Duodenal mucosa (tissue), 2 donors: Measurements from ENCODE around the gene TACC2.

Source experiments
- H3K27ac ChIP-seq: one replicate; pipeline ENCODE4 v1.7.0; 2013; ENCODE audit warnings: low read depth, low read length
- H3K27me3 ChIP-seq, 2 donors: one replicate each; pipeline ENCODE4 v1.7.0; 2013; ENCODE audit warnings: low read length in 2 of 2, control low read depth in 1 of 2; ENCODE audit not compliant: insufficient read depth in 2 of 2, control insufficient read depth in 1 of 2
- H3K36me3 ChIP-seq, 2 donors: one replicate each; pipeline ENCODE4 v1.7.0; 2013; ENCODE audit warnings: low read length in 2 of 2, control low read depth in 1 of 2; ENCODE audit not compliant: insufficient read depth in 2 of 2, control insufficient read depth in 1 of 2
- H3K4me1 ChIP-seq, 2 donors: one replicate each; pipeline ENCODE4 v1.7.0; 2013; ENCODE audit warnings: low read length in 2 of 2, control low read depth in 1 of 2; ENCODE audit not compliant: insufficient read depth in 2 of 2, control insufficient read depth in 1 of 2
- H3K4me3 ChIP-seq, 2 donors: one replicate each; pipeline ENCODE4 v1.7.0; 2013; ENCODE audit warnings: low read length in 2 of 2, low read depth in 1 of 2
- H3K9ac ChIP-seq, 2 donors: one replicate each; pipeline ENCODE4 v1.7.0; 2013; ENCODE audit warnings: low read length in 2 of 2, low read depth in 1 of 2
- H3K9me3 ChIP-seq, 2 donors: one replicate each; pipeline ENCODE4 v1.7.0; 2013; ENCODE audit warnings: low read length in 2 of 2, control low read depth in 1 of 2; ENCODE audit not compliant: control insufficient read depth in 1 of 2

TACC2 gene

DNA sequence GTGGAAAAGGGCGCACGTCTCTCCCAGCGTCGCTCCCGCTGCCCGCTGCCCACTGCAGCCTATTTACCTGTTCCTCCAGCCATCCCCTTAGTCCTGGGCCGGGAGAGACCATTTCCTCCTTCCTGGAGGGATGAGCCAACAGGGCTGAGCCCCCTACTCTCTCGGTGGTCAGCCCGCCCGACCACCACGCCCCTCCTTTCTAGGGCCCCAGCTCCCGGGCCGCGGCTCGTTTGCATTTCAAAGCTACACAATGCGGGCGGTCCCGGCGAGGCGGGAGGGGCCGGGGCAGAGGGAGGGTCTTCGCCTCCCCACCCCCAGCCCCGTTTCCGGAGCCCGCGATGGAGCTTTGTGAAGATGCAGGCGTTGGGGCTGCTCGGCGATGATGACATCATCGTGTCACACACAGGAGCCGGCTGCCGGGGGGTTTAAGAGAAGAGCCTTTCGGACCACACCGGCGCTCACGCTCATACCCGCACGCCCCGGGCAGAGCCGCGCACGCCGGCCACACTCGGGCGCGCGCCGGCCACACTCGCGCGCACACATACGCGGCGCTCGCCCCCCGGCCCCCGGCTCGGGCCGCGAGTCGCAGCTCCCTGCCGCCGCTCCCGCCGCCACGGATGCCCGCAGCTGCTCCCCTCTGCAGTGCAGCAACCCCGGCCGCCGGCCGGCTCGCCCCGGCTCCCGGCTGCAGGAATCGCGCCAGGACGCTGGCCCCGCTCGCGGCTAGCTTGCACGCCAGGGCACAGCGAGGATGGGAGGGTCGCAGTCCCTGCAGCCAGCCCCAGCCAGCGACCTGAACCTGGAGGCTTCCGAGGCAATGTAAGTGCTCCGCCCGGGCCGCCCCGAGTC is 174.4 kb downstream of the TACC2 start:
- Histone ChIP-seq H3K4me3 (peak overlapping the region in 1 of 2 donors; percentile 37), H3K27ac (no peak overlapping the region), H3K36me3 (peaks cover 4% of the 10 kb centered on the region in 2 donors), H3K9ac (no peak overlapping the region), H3K4me1 (peaks cover 10 to 12% of the 10 kb centered on the region in 2 donors), H3K27me3 (no peaks in the 10 kb centered on the region), H3K9me3 (no peaks in the 10 kb centered on the region)

DNA sequence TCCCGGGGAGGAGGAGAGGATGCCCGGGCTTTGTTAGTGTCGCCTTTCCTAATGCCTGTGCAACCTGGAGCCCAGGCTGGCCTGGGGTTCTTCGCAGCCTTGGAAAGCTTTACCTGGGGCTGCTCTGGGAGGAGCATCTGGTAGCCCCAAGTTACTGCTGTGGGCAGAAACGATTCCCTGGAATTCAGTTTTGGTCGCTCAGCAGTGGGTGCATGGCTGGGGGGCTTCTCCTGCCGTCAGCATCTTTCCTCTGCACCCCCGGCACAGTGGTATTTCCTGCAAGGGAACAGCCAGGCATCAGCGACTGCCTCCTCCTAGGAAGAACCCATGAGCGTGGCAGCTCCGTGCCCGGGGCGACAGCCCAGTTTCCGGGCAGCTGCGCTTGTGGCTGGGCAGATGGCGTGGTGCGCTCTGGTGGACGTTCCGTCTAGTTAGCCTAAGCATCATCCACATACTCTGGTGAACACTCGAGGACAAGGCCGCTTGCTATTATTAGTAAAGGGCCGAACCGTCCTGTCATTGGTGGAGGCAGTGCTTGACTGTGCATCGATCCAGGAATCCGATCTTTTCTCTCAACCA is 175.1 kb downstream of the TACC2 start:
- no peak overlapping the region for H3K4me3 ChIP-seq
- H3K27me3 ChIP-seq, result no peaks in the 10 kb centered on the region
- no peaks in the 10 kb centered on the region for H3K9me3 ChIP-seq
- no peak overlapping the region for H3K9ac ChIP-seq
- no peak overlapping the region for H3K27ac ChIP-seq
- H3K36me3 ChIP-seq, result peaks cover 1 to 8% of the 10 kb centered on the region in 2 donors
- H3K4me1 ChIP-seq, result peaks cover 10 to 12% of the 10 kb centered on the region in 2 donors

DNA sequence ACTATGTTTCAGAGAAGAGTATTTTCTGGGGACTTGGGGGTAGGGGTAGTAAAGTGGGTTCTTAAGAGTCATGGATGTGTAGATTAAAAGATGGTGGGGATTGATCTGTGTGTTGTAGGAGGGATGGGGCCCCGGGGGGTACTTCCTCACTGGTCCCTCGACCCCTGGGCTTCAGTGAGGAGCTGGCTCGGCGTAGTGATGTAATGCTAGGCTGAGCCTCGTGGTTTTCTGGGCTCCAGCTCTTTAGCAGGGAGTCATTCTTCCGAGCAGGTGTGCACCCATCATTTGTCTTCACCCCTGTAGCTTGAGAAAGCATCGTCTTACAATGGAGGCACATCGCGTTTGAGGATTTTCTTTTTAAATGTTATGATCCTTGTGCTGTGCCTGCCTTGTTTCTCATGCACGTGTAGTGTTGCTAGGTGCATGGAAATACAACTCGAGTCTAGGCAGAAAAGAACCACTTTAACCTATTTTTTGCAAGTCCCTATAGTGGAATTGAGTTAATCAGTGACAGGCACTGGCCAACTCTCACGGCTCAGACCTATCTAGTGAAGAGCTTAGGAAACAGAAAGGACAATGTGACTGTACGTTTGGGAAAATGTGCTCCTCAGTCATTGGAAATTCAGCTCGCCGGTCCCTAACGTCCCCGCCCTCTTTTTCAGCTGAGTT is 176.0 kb downstream of the TACC2 start:
- Histone ChIP-seq H3K4me1 (peaks cover 10 to 12% of the 10 kb centered on the region in 2 donors), H3K4me3 (no peak overlapping the region), H3K36me3 (peaks cover 0 to 7% of the 10 kb centered on the region in 2 donors), H3K9ac (no peak overlapping the region), H3K27ac (no peak overlapping the region), H3K27me3 (no peaks in the 10 kb centered on the region), H3K9me3 (no peaks in the 10 kb centered on the region)

DNA sequence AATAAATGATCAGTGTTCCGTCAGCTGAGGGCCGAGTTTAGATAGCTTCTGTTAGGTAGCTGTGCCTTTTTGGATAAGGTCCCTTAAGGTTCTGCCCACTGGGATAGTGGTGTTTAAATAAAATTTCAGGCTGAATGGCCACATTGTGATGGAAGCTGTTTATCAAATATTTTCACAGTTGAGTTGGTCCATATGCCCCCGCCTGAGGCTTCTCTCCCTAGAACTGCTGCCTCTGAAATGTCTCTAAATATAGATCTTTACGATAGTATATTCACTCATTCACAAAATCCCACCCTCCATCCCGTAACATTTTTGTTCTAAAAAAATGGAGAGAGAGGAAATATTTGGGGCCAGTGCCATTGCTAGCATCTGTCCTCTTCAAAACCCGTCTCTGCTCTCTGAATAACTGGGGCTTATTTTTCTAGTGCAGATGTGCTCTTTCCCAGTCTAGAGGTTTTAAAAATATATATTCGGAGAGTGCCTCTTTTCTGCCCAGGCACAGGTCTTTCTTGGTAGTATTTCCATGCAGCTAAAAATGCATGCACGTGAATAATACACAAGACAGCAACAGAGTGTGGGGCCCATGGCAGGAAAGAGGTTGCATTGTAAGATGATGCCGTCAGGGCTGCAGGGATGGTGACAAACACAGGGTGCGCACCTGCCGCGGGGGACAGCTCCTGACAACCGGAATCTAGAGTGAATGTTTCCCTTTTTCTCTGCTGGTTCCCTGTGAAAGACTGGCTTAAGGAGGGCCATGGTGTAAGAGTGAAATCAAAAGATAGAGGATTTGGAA is 176.7 kb downstream of the TACC2 start:
- Histone ChIP-seq H3K36me3 (peaks cover 0 to 7% of the 10 kb centered on the region in 2 donors), H3K9ac (no peak overlapping the region), H3K9me3 (no peaks in the 10 kb centered on the region), H3K27ac (no peak overlapping the region), H3K27me3 (no peaks in the 10 kb centered on the region), H3K4me1 (peaks cover 10 to 12% of the 10 kb centered on the region in 2 donors), H3K4me3 (no peak overlapping the region)

DNA sequence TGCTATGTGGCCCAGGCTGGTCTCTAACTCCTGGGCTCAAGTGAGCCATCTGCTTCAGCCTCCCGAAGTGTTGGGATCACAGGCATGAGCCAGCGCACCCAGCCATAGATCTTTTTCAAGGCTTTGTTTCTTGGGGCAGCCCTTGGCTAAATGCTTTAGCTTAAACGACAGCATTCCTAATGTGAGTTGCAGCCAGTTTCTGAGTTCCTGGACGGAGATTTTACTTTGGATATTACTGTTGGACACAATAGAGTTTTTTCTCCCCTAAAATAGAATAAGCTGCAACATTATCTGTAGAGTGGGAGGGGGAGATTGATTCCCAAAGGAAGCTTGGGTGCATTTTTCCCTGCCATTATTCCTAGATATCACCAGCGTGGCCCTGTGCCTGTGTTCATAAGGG is 179.1 kb downstream of the TACC2 start:
- H3K27me3 ChIP-seq, result no peaks in the 10 kb centered on the region
- peaks cover under 1 to 1% of the 10 kb centered on the region in 2 donors for H3K4me1 ChIP-seq
- no peaks in the 10 kb centered on the region for H3K9me3 ChIP-seq
- H3K9ac ChIP-seq, result no peak overlapping the region
- peaks cover 0 to 7% of the 10 kb centered on the region in 2 donors for H3K36me3 ChIP-seq
- no peak overlapping the region for H3K4me3 ChIP-seq
- H3K27ac ChIP-seq, result no peak overlapping the region

DNA sequence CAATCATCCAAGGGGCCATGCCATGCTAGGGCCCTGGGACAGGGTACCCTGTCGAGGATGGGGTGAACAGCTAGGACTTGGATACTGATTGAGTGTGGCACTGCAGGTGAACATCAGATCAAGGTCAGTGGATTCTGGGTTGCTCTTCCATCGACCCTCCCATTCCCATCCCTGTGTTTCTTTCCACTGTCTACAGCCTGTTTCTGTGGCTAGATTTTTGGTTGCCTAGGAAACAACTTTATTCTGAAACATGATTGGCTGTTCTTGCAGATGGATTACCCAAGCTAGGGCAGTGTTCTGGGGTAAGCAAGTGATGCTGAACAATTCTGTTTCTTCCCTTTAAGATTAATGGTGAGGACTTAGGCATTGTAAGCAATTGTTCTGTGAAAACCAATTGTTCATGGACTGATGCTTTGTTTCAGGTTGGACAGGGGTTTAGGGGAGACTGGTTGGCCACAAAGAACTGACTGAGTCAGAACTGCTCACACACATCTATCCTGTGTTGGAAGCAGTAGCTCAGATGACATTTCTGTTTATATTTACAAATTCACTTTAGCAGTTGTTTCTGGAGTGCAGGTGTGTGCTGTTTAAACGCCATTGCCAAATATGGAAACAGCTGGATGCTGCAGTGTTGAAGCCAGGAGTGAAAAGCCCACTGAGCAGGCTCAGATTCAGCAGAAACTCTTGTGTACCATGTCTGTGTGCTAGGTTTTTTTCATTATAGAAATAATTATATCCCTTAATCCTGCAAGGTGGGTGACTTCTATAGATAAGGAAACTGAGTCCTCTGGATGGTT is 179.8 kb downstream of the TACC2 start:
- Histone ChIP-seq H3K9me3 (no peaks in the 10 kb centered on the region), H3K9ac (no peak overlapping the region), H3K27ac (no peak overlapping the region), H3K36me3 (peaks cover 0 to 7% of the 10 kb centered on the region in 2 donors), H3K27me3 (no peaks in the 10 kb centered on the region), H3K4me1 (no peaks in the 10 kb centered on the region), H3K4me3 (no peak overlapping the region)

DNA sequence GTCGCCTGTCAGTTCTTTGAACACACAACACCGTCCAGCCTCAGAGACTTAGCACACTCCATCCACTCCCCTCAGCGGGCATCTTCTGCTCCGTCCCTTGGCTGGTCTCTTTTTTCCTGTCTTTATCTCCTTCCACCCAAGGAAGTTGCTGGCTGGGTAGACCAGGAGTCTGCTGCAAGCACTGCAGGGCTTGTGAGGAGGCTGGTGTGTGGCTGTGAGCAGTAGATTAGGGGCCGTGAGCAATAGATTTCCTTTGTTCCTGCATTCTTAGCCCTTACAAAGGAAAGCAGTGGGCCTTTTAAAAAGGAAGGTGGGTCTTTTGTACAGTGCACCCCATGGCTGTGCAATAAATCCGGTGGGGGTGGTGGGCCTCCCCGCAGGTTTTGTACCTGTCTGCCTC is 181.8 kb downstream of the TACC2 start:
- H3K36me3 ChIP-seq, result peaks cover 0 to 7% of the 10 kb centered on the region in 2 donors
- no peaks in the 10 kb centered on the region for H3K27me3 ChIP-seq
- no peak overlapping the region for H3K27ac ChIP-seq
- no peaks in the 10 kb centered on the region for H3K9me3 ChIP-seq
- no peaks in the 10 kb centered on the region for H3K4me1 ChIP-seq
- no peak overlapping the region for H3K4me3 ChIP-seq
- H3K9ac ChIP-seq, result no peak overlapping the region

DNA sequence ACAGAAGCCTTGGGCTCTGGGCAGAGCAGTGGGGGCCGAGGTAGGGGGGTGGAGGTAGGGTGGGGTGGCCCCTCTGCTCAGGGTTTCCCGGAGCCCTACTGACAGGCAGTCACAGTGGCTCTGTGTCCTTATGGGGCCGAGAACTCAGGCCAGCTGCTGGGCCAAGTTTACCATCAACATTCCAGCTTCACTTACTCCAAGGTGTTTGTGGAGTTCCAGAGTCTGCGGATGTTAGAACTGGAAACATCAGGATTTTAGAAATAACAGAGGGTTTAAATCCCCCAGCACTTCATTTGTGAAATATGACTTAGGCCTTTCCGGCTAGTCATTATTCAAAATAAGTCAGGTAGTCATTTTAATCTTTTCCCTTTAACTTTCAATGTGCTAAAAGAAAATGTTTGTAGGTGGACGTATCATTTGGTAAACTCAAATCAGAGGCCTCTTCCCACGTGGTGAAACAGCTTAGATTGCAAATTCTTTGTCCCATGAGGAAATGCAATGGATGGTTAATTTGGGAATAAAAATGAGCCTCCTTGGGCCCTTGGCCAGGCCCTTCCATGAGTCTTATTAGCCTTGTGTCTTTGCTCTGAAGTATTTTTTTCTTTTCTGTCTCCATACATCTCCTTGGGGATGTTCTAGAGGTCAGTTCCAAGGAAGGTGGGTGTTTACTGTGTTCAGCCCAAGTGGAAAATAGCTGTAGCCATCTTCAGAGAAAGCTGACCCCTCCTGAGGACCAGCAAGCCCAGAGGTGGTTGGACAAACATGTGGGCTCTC is 182.5 kb downstream of the TACC2 start:
- H3K4me3 ChIP-seq, result no peak overlapping the region
- H3K4me1 ChIP-seq, result no peaks in the 10 kb centered on the region
- H3K9ac ChIP-seq, result no peak overlapping the region
- H3K27me3 ChIP-seq, result no peaks in the 10 kb centered on the region
- no peak overlapping the region for H3K27ac ChIP-seq
- H3K9me3 ChIP-seq, result no peaks in the 10 kb centered on the region
- H3K36me3 ChIP-seq, result peaks cover 0 to 7% of the 10 kb centered on the region in 2 donors
